Measurements from ENCODE around the gene HPCA.

The HPCA gene

DNA sequence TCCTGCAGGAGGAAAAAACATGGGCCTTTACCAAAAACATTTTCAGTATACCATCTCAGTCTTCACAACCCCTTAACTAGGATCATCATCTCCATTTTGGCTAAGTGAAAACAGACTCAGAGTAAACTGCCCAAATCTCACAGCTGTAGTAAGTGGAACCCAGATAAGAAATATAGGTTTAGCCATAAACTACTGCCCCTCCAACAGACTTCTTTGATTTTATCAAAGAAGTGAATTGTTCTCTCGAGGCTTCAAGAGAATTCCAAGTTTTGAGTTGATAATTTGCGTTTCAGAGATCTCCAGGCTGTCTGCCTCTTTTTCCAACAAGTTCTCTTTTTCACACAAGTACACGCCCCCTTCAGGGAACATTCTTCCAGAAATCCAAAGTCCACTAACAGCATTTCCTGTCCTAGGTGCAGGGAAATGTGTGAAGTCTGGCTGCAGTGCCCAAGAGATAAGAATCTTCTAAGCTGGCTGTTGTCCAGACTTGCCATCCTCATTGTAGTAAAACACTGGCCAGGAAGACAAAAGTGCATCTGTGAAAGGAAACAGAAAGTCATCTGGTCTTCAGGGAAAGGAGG, 47.5 kb downstream of the HPCA start:
- TF ChIP-seq, protein P1, sequence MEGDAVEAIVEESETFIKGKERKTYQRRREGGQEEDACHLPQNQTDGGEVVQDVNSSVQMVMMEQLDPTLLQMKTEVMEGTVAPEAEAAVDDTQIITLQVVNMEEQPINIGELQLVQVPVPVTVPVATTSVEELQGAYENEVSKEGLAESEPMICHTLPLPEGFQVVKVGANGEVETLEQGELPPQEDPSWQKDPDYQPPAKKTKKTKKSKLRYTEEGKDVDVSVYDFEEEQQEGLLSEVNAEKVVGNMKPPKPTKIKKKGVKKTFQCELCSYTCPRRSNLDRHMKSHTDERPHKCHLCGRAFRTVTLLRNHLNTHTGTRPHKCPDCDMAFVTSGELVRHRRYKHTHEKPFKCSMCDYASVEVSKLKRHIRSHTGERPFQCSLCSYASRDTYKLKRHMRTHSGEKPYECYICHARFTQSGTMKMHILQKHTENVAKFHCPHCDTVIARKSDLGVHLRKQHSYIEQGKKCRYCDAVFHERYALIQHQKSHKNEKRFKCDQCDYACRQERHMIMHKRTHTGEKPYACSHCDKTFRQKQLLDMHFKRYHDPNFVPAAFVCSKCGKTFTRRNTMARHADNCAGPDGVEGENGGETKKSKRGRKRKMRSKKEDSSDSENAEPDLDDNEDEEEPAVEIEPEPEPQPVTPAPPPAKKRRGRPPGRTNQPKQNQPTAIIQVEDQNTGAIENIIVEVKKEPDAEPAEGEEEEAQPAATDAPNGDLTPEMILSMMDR (conservative IDR thresholded peaks at IDR 0.05), result peak; percentile 53
- H3K27ac ChIP-seq, result peak overlapping the region; percentile 75

DNA sequence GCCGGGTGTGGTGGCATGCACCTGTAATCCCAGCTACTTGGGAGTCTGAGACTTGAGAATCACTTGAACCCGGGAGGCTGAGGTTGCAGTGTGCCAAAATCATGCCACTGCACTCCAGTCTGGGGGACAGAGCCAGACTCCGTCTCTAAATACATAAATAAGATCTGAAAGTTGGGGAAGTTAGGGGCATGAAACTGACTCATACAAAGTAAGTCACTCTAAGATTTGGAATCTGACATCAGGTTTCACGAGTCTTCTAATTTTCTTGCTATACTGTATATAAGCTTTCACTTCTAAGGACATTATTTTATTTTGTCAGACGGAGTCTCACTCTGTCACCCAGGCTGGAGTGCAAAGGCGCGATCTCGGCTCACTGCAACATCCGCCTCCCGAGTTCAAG, 48.2 kb downstream of the HPCA start:
- TF ChIP-seq, protein P1 (conservative IDR thresholded peaks at IDR 0.05), result no peak
- H3K27ac ChIP-seq, result peak overlapping the region; percentile 75

DNA sequence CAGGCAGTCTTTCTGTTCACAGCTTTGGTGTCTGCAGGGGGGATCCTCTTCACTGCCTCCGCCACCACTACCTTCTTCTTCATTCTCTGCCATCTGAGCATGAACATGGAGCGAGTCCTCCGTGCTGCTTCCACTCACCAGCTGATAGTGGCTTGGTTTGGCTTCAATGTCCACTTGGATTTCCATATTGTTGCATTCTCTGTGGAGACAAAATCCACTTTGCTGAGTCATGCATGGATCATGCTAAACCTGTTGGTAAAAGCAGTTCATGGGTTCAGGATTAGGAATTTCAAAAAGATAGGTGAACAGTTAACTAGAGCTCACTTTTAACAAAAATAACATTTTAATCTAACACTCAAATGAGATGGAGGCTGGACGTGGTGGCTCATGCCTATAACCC, 50.8 kb downstream of the HPCA start:
- TF ChIP-seq, protein P1 (conservative IDR thresholded peaks at IDR 0.05), result no peak
- no peak overlapping the region for H3K27ac ChIP-seq

DNA sequence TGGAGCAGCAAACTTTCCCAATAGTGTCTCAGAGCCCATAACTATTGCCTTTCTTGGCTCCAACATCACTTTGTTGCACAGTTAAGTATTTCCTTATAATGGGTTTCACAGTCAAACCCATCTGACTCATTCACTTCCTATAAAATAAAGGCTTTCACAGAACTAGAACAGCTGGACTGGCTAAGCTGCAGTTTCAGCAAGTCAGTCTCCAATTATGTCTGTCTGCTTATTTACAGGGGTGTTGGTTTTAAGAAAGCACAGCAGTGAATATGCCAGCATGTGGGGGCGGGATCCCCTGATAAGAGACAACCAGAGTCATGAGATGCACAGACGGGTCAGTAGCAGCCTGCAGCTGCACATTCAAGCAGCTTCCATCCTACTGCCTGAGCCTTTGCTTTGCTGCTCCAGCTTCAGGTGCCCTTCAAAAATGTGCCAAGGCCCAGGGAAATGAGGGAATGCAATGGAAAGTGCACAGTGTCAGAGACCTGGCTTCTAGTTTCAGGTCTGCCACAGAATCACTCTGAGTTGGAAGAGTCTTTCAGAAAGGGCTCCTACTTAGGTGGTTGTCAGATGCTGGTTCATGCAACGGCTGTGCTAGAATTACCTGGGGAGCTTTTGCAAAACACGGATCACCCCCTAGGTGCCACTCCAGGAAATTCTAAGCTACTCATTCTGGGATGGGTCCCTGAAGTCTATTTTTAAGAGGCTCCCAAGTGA, 53.5 kb downstream of the HPCA start:
- TF ChIP-seq, protein P1 (conservative IDR thresholded peaks at IDR 0.05), result no peak
- no peak overlapping the region for H3K27ac ChIP-seq

DNA sequence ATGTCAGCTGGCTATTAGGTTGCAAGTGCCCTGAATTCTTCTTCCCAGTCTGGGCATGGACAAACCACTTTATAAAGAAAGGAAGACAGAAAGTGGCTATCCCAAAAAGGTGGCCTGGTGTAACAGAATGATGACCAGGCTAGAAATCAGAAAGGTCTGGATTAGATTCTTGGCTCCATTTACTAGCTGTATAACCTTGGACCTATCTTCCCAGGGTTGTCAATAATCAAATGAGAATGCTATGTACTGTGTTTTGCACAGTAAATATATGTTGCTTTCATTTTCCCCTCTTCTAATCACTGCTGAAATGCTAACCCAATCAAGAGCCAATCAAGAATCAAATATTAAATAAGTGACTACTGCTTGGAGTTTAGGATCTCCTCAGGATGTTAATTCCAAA, 57.9 kb downstream of the HPCA start:
- H3K27ac ChIP-seq, result no peak overlapping the region
- TF ChIP-seq, protein P1 (conservative IDR thresholded peaks at IDR 0.05), result no peak

Measured in VCaP (cell line).